M059J (cell line): ENCODE data around the gene RHBDD1. TPM values are rescaled to one million over a fixed set of nuclear protein-coding genes. Genes with fewer than 3 reads are reported as not detected.

Experiments
- DNase-seq: peaks from one replicate; pipeline ENCODE4 v3.0.0-alpha.2; 2012; ENCODE audit warnings: low read depth
- total RNA-seq: library from RNA; depleted of rRNA; stranded (reverse); fragments of >200 nt; shearing (Covaris generic); gene quantifications from 2 replicates; pipeline ENCODE4 v1.2.3, GENCODE V29; 2014

Gene RHBDD1
- total RNA-seq, 1 experiment from 2014 or later = 11.6 TPM

DNA sequence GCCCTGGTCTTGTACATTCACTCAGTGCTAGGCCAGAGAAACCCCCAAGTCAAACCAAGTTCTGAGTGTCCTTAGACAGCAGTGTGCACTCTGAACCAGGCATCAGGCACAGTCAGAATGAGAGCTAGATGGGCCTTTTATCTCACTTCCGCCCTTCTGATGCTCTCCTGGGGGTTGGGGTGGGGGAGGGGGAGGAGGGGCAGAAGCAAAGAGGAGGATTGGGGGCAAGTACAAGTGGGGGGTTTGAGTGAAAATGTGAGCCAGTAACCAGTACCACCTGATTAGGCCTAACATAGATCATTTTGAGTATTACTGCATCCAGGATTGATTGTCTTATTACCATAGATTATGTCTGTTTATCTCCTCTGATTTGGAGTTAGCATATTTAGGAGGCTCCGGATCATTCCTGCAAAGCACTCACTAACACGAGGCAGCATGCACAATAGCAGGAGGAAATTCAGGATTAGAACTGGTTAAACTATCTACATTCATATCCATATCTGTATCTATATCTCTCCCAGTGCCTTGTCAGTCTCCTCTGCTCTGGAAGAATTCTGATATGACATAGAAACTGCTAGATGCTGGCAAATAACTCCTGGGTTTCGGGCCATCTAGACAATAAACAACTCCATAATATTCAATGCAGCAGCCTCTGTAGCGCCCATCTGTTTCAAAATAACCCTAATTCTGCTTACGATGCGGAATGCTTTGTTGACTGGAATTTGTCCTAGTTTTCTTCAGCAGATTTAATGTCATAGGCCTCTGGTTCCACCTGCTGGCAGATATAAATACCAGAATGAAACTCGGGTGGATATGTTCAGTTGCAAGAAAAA is 149.1 kb downstream of the RHBDD1 start:
- peak; percentile 62 for DNase-seq

DNA sequence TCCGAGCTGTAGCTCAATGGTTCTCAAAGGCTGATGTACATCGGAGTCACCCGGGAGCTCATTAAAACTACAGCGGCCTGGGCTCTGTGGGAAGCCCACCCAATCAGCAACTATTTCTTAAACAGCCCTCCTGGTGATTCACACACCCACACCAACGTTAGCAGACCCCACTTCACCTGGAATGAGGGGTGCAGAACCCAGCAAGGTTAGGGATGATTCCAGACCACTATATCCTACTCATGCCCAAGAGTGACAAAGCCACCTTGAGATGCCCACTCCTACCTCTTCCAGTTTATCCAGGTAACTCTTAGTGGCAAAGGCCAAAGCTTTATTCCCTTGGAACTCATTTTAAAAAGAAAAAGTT is 149.7 kb downstream of the RHBDD1 start:
- DNase-seq = no peak

DNA sequence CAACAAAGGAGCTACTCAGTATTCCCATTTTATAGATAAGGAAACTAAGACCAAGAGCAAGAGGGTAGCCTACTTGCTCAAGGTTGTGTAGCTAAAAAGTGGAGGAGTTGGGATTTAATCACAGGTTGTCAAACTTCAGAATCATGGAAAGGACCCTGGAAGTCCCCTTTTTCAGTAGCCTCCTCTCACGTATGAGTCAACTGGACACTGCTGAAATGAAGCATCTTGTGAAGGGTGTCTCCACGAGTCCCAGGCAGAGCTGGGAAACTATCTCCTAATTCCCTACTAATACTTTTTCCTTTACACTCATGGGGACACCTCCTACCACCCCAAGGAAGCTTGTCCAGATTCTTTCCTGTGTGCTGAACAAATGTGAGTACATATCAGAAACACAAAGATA is 155.8 kb downstream of the RHBDD1 start:
- no peak for DNase-seq

DNA sequence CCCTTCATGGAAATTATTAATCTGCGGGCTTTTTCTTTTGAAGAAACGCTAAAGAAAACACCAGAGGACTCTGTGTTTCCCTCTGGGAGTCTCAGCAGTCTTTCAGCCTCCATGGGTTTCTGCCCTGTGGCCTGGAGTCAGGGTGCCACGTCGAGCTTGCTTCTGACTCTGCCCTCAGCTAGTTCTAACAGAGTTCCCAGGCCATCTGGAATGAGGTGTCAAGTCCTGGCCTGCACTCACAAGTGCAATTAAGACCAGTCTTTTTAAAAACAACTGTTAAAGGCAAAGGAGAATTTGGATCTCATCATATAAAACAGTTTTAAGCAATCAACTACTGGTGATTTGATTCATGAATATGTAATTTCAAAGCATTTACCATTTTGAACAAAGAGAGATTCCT is 157.3 kb downstream of the RHBDD1 start:
- no peak for DNase-seq

DNA sequence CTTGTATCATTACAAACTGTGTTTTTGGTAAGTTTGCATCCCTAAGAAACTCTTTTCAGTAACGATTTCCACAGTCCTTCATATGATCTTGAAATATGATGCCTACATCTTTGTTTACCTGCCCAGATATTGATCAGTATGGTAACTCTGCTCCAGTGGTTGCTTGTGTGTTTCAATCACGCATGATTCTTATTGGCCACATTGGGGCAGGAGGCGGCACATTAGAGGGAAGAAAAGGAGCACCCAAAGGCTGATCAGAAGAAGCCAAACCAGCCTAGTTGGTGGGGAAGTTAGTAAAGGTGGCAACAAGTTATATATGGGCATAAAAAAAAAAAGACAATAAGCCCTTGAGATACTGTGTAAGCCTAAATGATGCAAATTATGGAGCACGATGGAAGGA is 158.9 kb downstream of the RHBDD1 start:
- no peak for DNase-seq

DNA sequence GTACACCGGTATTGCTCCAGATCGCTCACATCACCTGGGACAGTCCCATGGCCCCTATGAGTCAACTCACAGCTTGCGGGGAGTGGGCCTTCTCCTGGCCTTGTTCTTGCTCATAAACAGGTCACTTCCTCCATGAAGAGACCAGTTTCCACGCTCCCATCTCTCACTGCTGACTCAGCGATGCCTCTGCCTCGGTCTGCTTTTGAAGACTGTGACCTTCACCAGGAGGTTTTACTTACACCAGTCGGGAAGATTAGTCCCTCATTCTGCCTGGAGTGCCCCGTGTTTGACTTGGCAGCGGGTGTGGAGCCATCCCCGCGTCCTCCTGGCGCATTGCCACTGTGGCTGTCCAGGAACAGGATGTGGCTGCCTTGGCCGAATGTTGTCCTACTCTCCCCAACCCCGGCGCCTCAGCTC is 159.8 kb downstream of the RHBDD1 start:
- peak; percentile 87 for DNase-seq

DNA sequence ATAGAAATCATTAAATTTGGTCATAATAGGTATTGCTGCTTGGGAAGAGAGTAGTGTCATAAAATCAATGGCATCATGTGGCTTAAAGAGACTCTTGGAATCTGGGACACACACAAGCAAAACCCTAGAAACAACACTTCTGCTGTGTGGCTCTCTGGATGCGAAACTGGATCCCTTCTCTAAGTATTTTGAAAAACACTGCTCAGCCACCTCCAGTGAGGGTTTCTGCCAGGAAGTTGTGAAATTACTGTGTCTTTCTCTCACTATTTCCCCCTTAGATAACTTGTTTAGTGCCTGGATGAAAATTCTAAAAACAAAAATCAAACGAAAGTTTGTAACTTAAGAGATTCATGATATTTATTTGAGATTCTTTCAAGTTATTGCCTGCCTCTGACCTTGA is 163.8 kb downstream of the RHBDD1 start:
- no peak for DNase-seq

DNA sequence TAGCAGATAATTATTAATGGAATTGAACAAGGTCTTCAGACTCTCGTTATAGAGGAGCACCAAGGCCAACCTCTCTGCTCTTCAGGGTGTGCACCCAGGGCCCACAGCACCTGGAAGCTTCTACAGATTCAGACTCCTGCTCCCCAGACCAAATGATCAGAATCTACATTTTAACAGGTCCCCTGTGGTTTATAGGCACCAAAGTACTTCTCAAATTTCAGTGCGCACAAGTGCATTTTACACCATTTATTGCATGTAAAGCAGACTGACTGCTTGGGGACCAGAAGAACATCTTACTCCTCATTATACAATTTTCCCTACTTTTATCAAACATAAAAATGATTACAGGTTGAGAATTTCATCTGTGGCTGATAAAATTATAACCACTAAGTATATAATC is 164.3 kb downstream of the RHBDD1 start:
- no peak for DNase-seq

DNA sequence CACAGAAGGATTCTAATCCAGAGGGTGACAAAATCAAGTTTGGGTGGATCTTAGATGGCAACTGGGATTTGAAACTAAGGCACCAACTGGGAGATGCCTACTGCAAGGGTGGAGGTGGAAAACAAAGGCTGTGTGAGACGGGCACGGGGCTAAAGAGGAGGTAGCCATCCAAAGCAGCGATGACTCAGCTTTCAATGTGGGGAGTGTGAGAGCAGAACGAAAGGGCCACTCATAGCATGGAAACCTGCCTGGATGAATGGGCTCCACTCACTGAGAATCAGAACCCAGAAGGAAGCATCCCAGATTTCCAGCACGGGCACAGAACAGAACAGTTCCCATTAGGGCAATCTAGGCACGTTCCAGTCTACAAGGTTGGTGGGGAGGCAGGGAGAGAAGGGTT is 168.6 kb downstream of the RHBDD1 start:
- peak; percentile 30 for DNase-seq

DNA sequence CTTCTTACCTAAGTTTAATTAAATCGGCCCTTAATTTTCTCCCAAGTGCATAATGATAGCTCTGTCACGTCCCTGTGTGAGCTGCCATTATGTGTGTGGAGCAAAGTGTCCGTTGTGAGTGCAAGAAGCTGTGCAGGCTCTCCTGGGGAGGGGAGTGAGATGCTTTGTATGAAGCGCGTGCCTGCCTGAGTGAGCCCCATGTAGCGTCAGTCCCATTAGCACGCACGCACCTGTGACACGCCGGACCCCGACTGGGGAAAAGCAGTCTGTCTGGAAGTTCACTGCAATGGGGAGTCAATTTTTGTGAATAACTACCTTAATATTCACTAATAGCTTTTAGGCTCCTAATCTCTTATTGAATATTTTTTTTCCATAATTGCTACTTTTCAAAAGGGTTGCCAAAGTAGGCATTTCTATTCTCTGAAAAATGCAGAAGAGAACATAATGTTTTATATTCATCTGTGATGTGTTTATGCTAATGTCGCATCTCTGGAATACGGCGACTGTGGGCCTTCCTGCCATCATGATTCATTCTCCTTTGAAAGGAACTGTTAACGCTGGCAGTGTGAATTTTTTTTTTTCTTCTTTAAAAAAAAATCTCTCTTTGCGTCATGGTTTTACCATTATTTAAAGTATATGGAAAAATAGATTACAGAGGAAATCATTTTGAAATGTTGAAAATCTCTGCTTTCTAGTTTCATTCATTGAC is 170.5 kb downstream of the RHBDD1 start:
- no peak for DNase-seq

DNA sequence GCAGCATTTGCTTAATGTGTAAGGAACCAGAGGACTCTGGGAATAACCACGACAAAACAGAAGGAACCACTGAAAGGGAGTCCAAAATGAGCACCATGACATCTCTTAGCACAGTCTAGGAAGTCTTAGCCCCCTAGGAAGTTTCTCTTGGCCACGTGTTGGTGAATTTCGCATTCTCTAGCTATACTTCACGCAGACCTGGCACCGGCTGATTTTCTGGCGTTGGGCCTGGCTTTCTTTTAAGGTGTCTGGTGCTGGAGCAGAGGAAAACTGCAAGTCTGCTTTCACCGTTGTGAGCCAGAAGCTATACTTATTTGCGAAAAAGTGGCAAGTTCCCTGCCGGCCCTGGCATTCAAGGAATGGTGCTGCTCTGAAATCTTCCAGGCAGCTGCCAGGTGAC is 171.3 kb downstream of the RHBDD1 start:
- no peak for DNase-seq

DNA sequence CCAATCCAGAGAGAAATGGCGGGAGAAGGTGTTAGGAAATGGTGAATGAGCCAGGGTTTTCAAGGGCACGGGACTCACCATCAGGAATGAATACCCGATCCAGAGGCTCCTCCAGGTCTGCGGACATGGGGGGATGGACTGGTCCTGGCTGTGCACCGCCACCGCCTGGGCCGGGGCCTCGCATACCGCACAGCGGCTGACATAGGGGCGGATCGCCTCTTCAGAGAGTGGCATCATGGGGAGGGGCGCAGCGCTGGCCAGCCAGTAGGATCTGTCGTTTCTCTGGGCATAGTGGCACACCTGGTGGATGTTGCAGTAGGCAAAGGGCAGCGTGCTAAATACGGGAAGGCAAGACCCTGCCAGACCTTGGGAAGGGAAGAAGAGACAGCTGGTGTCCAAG is 172.1 kb downstream of the RHBDD1 start:
- no peak for DNase-seq

DNA sequence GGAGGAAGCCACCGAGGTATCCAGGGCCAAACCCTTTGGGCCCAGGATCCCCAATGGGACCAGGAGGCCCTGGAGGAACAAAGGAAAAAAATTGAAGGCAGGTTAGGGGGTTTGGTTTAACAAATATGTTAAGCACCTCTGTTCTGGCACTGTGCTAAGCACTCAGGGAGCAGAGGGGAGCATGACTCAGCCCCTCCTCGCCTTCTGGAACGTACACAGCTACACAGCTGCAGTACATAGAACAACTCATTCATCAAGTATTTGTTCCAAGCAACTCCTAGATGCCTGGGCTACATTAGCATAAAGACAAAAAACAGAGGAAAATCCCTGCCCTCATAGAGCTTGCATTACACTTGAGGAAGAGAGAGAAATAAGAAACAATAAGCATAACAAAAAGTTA is 174.6 kb downstream of the RHBDD1 start:
- peak; percentile 30 for DNase-seq

DNA sequence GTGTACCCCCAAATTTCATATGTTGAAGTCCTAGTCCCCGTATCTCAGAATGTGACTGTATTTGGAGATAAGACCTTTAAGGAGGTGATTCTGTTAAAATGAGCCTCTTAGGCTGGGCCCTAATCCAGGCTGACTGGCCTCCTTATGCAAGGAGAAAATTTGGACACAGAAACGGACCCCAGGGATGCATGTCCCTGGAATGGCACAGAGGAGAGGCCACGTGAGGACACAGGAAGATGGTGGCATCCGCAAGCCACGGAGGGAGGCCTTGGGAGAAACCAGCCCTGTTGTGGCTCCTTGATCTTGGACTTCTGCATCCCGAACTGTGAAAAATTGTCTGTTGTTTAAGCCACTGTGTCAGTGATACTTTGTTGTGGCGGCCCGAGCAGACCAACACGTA is 177.5 kb downstream of the RHBDD1 start:
- DNase-seq = no peak

DNA sequence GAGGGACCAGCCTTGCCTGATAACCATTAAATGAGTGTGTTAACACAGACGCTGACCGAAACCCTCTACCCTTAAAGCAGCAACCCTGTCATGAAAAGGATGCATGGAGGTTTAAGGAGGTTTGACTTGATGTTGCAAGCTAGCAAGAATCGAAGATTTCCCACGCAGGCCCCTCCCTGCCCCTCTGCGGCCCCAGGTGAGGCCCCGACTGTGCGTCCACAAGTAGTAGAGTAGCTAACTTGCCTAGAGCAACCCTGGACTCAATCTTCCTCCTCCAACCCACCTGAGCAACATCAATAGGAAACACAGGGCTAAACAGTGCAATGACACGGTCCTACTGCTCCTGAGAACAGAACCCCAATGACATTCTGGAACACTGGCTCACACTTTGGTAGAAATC is 178.0 kb downstream of the RHBDD1 start:
- no peak for DNase-seq

DNA sequence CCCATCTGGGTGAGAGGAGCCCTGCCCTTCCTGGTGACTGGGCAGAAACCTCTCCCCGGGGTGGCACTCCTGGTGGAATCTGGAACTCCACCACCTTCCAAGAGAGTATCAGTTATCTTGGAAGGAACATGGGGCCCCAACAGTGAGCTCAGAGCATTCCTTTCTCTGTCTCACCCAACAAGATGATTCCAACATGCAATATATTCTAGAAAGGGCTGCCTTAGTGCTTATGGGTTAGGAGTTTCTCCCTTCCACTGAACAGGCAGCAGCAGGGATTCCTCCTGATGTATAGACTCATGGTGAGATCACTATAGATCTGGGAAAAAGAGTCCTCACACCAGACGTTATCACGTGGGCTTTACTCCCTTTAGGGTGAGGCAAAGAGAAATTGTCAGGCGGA is 181.0 kb downstream of the RHBDD1 start:
- DNase-seq = no peak

DNA sequence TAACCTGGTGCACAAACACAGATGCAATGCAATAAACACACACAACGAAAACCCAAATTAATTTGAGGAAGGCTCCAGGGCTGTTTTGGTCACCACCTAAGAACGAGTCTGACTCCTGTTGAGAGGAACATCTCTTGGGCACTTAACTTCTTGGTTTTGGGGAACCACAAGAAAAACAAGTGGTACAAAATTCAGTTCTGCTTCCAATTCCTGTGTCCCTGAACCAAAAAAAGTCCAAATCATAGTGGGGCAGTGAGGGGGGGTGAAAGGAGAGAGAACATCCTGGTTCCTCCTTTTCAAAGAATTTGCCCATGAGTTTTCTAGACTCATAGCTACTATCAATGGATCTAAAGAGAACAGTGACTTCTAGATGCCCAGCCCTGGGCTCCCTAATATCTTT is 184.6 kb downstream of the RHBDD1 start:
- DNase-seq = no peak

DNA sequence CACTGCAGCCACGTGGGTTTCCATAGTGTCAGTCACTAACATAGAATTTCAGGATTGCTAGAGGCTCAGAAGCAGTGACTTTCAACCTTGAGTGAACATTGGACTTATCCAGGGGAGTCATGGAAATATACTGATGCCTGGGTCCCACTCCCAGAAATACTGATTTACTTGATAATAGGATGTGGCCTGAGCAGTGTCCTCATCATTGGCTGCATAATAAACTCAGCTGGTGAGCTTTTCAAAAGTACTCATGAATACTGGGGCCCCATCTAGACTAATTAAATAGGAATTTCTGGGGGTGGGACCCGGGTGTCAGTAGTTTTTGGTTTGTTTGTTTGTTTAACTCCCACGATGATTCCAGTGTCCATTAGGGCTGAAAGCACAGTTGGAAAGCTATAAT is 186.8 kb downstream of the RHBDD1 start:
- peak; percentile 11 for DNase-seq

DNA sequence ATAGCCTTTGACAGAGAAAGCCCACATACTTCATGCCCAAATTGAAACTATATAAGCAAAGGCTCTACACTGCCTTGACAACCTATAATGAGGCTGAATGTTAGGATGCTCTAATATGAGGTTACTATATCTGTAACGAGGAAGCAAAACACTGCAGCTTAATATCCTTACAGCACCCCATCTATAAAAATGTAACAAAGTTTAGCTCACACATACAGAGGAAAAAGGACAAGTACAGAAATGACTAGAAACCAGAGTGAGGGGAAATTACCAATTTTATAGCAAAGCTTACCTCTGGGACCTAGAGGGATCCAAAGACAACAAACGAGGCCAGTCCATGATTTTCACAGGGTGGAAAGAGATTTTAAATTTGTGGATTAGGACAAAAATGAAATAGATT is 189.7 kb downstream of the RHBDD1 start:
- no peak for DNase-seq

DNA sequence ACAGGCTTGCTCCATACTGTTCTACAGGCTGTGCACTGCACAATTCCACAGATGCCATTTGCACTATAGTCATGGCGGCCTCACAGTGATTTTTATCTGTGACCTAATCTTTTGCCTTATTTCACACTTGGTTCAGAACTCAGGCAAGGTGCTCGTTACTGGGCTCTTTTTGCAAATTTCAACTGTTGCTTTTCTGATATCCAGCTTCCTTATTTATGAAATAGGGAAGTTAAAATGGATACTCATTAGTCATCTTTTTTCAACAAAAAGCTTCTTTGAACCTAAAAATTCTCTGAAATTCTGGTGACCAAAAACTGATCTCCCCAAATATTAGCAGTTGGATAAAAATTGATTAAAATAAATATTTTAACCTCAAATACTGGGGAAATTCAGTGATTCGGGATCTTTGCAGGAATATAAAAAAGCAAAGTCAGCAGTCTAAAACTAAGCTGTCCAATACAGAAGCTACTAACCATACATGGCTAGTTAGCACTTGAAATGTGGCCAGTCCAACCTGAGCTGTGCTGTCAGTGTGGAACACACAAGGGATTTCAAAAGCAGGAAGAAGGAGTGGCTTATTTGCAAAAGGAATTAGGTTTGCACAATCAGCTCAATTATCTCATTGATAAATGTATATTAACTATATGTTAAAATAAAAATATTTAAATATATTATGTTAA is 193.7 kb downstream of the RHBDD1 start:
- no peak for DNase-seq

DNA sequence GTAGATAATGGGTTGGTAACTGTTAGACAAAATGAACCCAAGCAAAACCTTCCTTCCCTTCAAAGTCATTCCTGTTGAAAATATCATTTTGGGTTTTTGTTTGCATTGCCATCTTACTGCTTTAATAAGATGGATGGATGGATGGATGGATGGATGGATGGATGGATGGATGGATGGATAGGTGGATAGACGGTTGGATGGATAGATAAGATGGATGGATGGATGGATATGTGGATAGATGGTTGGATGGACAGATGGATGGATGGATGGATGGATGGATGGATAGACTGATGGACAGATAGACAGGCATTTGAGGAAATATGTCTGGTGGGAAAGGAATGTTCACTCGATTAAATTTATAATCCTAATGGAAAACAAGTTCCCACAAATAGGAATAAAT is 194.9 kb downstream of the RHBDD1 start:
- DNase-seq = no peak

DNA sequence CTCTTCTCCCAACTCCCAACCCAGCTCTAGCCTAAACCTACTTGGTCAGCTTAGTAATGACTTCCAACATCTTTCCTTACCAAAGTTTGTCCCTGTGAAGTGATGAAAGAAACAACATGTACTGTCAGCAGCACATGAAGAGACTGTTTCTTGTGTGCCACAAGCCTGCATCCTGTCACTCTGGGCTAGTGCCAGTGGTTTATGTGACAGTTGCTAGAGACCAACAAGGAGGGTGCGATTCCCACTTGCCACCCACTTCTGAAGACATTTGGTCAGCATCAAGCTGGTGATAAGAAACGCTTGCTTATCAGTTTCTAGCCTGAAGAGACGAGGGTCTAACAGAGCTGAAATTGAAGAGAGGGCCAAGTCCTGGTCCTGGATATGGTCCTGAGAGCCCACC is 195.5 kb downstream of the RHBDD1 start:
- no peak for DNase-seq
